ENCODE data around the gene EHMT1. TPM values are rescaled to one million over a fixed set of nuclear protein-coding genes. Genes with fewer than 3 reads are reported as not detected.
A peak's percentile ranks its signal among the peaks of the same experiment; 100 is the strongest.

EHMT1 gene
- polyA plus RNA-seq, 3 donors: 10.1 to 46.5 (median 15.0) TPM

DNA sequence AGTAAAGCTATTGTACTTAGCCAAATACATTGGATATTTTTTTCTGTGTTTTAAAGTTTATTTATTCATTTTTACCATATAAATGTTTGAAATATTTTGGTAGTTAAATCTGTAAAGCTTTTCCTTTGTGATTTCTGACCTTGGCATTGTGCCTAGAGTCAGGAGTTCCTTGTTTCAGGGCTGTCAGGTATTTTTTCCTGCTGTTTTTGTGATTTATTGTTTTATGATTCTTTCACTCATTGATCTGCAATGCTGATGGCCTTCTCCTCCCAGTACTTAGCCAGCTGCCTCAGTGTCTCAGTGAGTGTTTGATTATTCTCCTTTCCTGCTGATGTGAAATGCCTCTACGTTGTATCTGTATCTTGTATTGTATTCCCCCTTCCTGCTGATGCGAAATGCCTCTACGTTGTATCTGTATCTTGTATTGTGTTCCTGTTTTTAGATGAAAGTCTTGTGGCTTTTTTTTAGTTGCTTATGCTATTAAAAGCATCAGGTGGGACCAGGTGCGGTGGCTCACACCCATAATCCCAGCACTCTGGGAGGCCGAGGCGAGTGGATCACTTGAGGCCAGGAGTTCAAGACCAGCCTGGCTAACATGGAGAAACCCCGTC, 61.0 kb downstream of the EHMT1 start:
- TF ChIP-seq, protein P1, sequence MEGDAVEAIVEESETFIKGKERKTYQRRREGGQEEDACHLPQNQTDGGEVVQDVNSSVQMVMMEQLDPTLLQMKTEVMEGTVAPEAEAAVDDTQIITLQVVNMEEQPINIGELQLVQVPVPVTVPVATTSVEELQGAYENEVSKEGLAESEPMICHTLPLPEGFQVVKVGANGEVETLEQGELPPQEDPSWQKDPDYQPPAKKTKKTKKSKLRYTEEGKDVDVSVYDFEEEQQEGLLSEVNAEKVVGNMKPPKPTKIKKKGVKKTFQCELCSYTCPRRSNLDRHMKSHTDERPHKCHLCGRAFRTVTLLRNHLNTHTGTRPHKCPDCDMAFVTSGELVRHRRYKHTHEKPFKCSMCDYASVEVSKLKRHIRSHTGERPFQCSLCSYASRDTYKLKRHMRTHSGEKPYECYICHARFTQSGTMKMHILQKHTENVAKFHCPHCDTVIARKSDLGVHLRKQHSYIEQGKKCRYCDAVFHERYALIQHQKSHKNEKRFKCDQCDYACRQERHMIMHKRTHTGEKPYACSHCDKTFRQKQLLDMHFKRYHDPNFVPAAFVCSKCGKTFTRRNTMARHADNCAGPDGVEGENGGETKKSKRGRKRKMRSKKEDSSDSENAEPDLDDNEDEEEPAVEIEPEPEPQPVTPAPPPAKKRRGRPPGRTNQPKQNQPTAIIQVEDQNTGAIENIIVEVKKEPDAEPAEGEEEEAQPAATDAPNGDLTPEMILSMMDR (IDR thresholded peaks at IDR 0.05): no peak
- H3K27me3 Mint-ChIP-seq (ENCODE audit: low read depth in 3 of 3): no peaks in the 10 kb centered on the region
- Histone ChIP-seq H3K27me3 (ENCODE audit: control insufficient read depth in 2 of 2, insufficient read depth in 2 of 2, low read length in 2 of 2) (no peaks in the 10 kb centered on the region), H3K4me1 (ENCODE audit: control insufficient read depth in 1 of 2, insufficient read depth in 2 of 2, low read length in 2 of 2) (peaks cover 24% of the 10 kb centered on the region in 2 donors), H2AFZ (ENCODE audit: insufficient read depth, low read depth, low read length, poor library complexity, severe bottlenecking) (no peak overlapping the region), H3K36me3 (replicated peaks in 1 of 2; ENCODE audit: control insufficient read depth in 1 of 2, insufficient read depth in 2 of 2, low read length in 2 of 2) (peaks cover 4 to 17% of the 10 kb centered on the region in 2 donors), H3K4me2 (replicated peaks; ENCODE audit: extremely low read depth, low read length, poor library complexity, severe bottlenecking) (no peak overlapping the region), H3K79me2 (ENCODE audit: insufficient read depth, low read length) (peaks cover 88% of the 10 kb centered on the region), H3K9ac (ENCODE audit: insufficient read depth, low read length, poor library complexity, severe bottlenecking) (no peak overlapping the region), H3K4me3 (replicated peaks in 1 of 3; ENCODE audit: low read depth in 2 of 3, low read length in 3 of 3) (no peak overlapping the region), H3K27ac (ENCODE audit: low read depth in 1 of 2, low read length in 2 of 2) (no peak overlapping the region), H3K9me3 (replicated peaks in 1 of 2; ENCODE audit: control insufficient read depth in 1 of 2, insufficient read depth in 1 of 2, low read length in 2 of 2) (no peaks in the 10 kb centered on the region), H4K20me1 (ENCODE audit: insufficient read depth, low read length) (peaks cover 88% of the 10 kb centered on the region)
- intact Hi-C loops (cut with micrococcal nuclease): no loop called here
- WGBS (ENCODE audit: insufficient coverage): 94% methylated on average over 3 of the region's 7 CpGs
- H3K27ac Mint-ChIP-seq: peak overlapping the region in 3 of 7 donors; percentile 1 to 55 (median 4)
- H3K4me1 Mint-ChIP-seq: peaks cover 26% of the 10 kb centered on the region
- peaks cover 11 to 35% of the 10 kb centered on the region in 2 donors for H3K36me3 Mint-ChIP-seq
- H3K4me3 Mint-ChIP-seq: no peak overlapping the region
- peaks cover 0 to 4% (median 0%) of the 10 kb centered on the region in 7 donors for H3K9me3 Mint-ChIP-seq
- no peak for DNase-seq

GRCh38 chr9:137680444-137681358, 61.9 kb downstream of the EHMT1 start:
- Histone ChIP-seq H3K27me3 (ENCODE audit: control insufficient read depth in 2 of 2, insufficient read depth in 2 of 2, low read length in 2 of 2) (no peaks in the 10 kb centered on the region), H3K4me1 (ENCODE audit: control insufficient read depth in 1 of 2, insufficient read depth in 2 of 2, low read length in 2 of 2) (peaks cover 24 to 27% of the 10 kb centered on the region in 2 donors), H3K4me2 (replicated peaks; ENCODE audit: extremely low read depth, low read length, poor library complexity, severe bottlenecking) (no peak overlapping the region), H3K4me3 (replicated peaks in 1 of 3; ENCODE audit: low read depth in 2 of 3, low read length in 3 of 3) (no peak overlapping the region), H3K36me3 (replicated peaks in 1 of 2; ENCODE audit: control insufficient read depth in 1 of 2, insufficient read depth in 2 of 2, low read length in 2 of 2) (peaks cover 4 to 17% of the 10 kb centered on the region in 2 donors), H4K20me1 (ENCODE audit: insufficient read depth, low read length) (peaks cover 93% of the 10 kb centered on the region), H3K79me2 (ENCODE audit: insufficient read depth, low read length) (peaks cover 93% of the 10 kb centered on the region), H3K9ac (ENCODE audit: insufficient read depth, low read length, poor library complexity, severe bottlenecking) (no peak overlapping the region), H3K9me3 (replicated peaks in 1 of 2; ENCODE audit: control insufficient read depth in 1 of 2, insufficient read depth in 1 of 2, low read length in 2 of 2) (no peaks in the 10 kb centered on the region), H3K27ac (ENCODE audit: low read depth in 1 of 2, low read length in 2 of 2) (no peak overlapping the region), H2AFZ (ENCODE audit: insufficient read depth, low read depth, low read length, poor library complexity, severe bottlenecking) (no peak overlapping the region)
- Mint-ChIP-seq H3K9me3 (peaks cover 0 to 4% (median 0%) of the 10 kb centered on the region in 7 donors), H3K4me1 (peaks cover 35% of the 10 kb centered on the region), H3K4me3 (no peak overlapping the region), H3K27ac (peak overlapping the region in 1 of 7 donors; percentile 15), H3K36me3 (peaks cover 14 to 35% of the 10 kb centered on the region in 2 donors), H3K27me3 (ENCODE audit: low read depth in 3 of 3) (no peaks in the 10 kb centered on the region)
- intact Hi-C loops (cut with micrococcal nuclease): no loop called here
- TF ChIP-seq, protein P1 (IDR thresholded peaks at IDR 0.05): no peak
- WGBS (ENCODE audit: insufficient coverage): over 99% methylated on average over 17 of the region's 18 CpGs
- no peak for DNase-seq
